Right atrium auricular region (tissue), 2 donors: ENCODE data around the gene PDE8B. TPM values are rescaled to one million over a fixed set of nuclear protein-coding genes. Genes with fewer than 3 reads are reported as not detected.

Source experiments
- DNase-seq: peaks from one replicate; pipeline ENCODE4 v3.0.0-alpha.2; 2019; ENCODE audit warnings: low spot score
- H3K27ac ChIP-seq, 2 donors: fragments of 200-600 bp; sonication (generic); 1 replicate in 1 of 2; 2 replicates in 1 of 2; pipeline ENCODE4 v1.5.1; 2016 to 2019
- H3K27me3 ChIP-seq, 2 donors: fragments of 200-600 bp; sonication (generic); one replicate each; pipeline versions ENCODE4 v1.5.1 to v1.6.0; 2017 to 2019
- H3K36me3 ChIP-seq: fragments of 200-600 bp; sonication (generic); one replicate; pipeline ENCODE4 v1.5.1; 2016
- H3K4me1 ChIP-seq, 2 donors: fragments of 200-600 bp; sonication (generic); one replicate each; pipeline versions ENCODE4 v1.5.1 to v1.6.0; 2017 to 2019
- H3K4me3 ChIP-seq, 2 donors: fragments of 200-600 bp; sonication (generic); 1 replicate in 1 of 2; 2 replicates in 1 of 2; pipeline ENCODE4 v1.5.1; 2017 to 2019; ENCODE audit warnings: mild to moderate bottlenecking in 1 of 2, moderate library complexity in 1 of 2
- H3K9me3 ChIP-seq, 2 donors: fragments of 200-600 bp; sonication (generic); one replicate each; pipeline ENCODE4 v1.5.1; 2019
- total RNA-seq, 2 donors: library from RNA; depleted of rRNA; stranded (reverse); fragments of >200 nt; gene quantifications; one replicate each; pipeline ENCODE4 v1.1.0, GENCODE V29; 2016
- TF ChIP-seq, protein P1 (sequence below), 2 donors: fragments of 200-600 bp; sonication (generic); IDR thresholded peaks; one replicate each; pipeline ENCODE4 v1.5.1; 2019; ENCODE audit warnings: antibody characterized with exemption in 2 of 2

PDE8B gene
- total RNA-seq, 2 donors from 2014 or later: 22.2 to 64.5 TPM

DNA sequence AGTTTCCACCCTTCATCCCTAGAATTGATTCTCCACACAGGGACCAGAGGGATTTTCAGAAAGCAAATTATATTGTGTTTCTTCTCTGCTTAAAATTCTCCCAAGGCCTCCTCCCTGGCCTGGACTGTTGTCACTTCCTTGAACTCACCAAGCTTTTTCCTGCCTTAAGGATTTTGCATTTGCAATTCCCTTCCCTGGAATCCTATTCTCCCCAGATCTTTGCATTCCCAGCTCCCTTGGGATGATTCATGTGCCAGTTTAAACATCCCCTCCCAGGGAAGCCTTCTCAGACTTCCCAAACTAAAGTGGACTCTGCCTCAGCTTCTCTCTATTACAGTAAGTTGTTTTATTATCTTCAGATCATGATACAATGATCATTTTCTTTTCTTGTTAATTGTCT, 35.2 kb upstream of the PDE8B start:
- DNase-seq: no peak
- Histone ChIP-seq H3K4me3 (no peak overlapping the region), H3K9me3 (no peaks in the 10 kb centered on the region), H3K4me1 (peaks cover 0 to 12% of the 10 kb centered on the region in 2 donors), H3K27me3 (no peaks in the 10 kb centered on the region), H3K36me3 (no peaks in the 10 kb centered on the region), H3K27ac (peak overlapping the region in 1 of 2 donors; percentile 93)
- TF ChIP-seq, protein P1, sequence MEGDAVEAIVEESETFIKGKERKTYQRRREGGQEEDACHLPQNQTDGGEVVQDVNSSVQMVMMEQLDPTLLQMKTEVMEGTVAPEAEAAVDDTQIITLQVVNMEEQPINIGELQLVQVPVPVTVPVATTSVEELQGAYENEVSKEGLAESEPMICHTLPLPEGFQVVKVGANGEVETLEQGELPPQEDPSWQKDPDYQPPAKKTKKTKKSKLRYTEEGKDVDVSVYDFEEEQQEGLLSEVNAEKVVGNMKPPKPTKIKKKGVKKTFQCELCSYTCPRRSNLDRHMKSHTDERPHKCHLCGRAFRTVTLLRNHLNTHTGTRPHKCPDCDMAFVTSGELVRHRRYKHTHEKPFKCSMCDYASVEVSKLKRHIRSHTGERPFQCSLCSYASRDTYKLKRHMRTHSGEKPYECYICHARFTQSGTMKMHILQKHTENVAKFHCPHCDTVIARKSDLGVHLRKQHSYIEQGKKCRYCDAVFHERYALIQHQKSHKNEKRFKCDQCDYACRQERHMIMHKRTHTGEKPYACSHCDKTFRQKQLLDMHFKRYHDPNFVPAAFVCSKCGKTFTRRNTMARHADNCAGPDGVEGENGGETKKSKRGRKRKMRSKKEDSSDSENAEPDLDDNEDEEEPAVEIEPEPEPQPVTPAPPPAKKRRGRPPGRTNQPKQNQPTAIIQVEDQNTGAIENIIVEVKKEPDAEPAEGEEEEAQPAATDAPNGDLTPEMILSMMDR (IDR thresholded peaks at IDR 0.05): no peak

DNA sequence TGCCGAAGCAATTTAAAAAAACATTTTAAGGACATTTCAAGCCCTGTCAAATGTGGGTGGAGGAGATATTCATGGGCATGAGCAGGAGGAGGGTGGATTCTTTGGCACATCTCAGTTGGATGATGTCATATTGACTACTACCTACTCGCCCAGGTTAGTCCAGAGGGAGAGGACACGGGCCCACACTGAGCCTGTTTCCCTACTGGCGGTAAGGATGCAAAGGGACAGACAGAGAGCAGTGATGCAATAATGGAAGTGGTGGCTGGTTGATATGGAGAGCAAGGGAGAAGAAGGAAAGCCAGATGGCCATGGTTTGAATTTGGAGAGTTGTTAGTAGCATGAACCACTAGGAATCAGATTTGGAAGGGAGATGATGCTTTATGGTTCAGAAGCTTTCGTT, 34.1 kb upstream of the PDE8B start:
- Histone ChIP-seq H3K27ac (no peak overlapping the region), H3K4me1 (peaks cover 0 to 24% of the 10 kb centered on the region in 2 donors), H3K4me3 (no peak overlapping the region), H3K27me3 (no peaks in the 10 kb centered on the region), H3K9me3 (no peaks in the 10 kb centered on the region), H3K36me3 (no peaks in the 10 kb centered on the region)
- TF ChIP-seq, protein P1 (IDR thresholded peaks at IDR 0.05): no peak
- DNase-seq: no peak

DNA sequence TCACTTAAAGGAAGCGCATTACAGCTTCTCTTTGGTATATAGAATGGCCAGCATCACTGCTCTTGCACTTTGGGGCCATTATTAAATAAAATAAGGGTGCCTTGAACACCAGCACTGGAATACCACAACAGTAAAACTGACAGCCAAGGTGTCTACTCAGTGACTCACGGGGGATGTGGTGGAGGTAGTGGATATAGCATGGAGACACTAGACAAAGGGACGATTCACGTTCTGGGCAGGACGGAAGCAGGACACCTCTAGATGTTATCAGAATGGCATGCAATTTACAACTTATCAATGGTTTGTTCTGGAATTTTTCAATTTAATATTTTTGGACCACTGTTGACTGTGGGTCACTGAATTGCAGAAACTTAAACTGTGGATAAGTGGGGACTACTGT, 32.9 kb upstream of the PDE8B start:
- H3K4me1 ChIP-seq: peaks cover 0 to 33% of the 10 kb centered on the region in 2 donors
- no peak overlapping the region for H3K27ac ChIP-seq
- DNase-seq: no peak
- H3K36me3 ChIP-seq: no peaks in the 10 kb centered on the region
- H3K9me3 ChIP-seq: no peaks in the 10 kb centered on the region
- TF ChIP-seq, protein P1 (IDR thresholded peaks at IDR 0.05): no peak
- H3K4me3 ChIP-seq: no peak overlapping the region
- no peaks in the 10 kb centered on the region for H3K27me3 ChIP-seq

DNA sequence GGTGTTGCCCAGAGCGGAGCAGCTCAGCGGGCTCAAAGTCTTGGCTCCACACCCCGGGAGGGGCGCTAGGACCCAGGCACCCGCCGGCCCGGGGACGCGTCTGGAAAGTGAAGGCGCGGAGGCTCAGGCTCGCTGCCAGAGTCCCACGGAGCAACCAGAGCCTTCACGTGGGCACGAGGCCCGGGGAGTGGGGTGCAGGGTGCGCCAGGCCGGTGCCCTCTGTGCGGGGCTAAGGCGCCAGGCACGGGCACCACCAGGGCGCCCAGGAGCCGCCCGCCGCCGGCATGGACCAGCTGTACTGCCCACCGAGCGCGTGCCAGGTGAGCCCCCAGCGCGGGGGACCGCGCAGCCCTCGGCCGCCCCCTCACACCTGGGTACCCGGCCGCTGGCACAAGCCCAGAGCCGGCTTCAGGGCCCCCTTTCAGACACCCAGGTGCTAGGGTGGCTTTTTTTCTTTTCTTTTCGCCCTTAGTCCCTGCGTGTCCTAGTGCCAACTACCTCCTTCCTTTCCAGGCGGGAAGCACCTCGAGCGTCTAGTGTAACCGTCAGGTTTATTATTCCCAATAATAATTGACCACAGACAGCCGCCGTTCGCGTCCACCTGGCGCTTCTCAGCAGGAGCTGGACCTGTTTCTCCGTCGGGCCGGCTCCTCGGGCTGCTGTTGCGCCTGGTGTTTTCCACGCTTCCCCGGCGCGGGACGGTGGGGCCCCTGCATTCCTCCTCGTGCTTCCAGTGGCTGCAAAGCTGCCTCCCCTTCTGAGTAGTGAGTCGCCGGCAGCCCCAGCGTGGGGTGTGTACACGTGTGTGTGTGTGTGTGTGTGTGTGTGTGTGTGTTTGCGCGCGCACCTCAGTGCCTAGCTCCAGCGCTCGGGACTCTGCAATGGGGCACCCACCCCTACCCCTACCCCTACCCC, 30.1 kb upstream of the PDE8B start:
- Histone ChIP-seq H3K36me3 (no peaks in the 10 kb centered on the region), H3K4me1 (peaks cover 0 to 27% of the 10 kb centered on the region in 2 donors), H3K4me3 (peak overlapping the region; percentile 55 to 56), H3K27me3 (no peaks in the 10 kb centered on the region), H3K27ac (peak overlapping the region; percentile 54 to 81), H3K9me3 (no peaks in the 10 kb centered on the region)
- TF ChIP-seq, protein P1 (IDR thresholded peaks at IDR 0.05): no peak
- DNase-seq: no peak

DNA sequence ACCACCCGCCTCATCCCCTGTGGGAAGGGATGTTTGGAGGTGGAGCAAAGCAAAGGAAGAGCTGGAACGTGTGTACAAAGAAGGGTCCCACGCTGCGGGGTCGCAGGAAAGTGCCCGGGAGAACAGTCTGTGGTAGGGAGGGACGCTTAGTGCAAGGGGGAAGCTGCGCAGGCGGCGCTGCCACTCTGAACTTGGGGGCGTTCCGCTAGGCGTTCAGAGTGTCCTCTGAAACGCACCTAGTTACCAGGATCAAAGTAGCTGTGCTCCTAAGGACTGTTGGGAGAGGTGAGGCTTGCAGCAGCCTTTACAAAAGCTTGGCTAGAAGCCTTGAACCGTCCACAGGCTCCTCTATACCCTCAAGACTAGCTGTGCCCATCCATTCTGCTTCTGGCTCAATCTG, 29.3 kb upstream of the PDE8B start:
- Histone ChIP-seq H3K4me1 (peaks cover 0 to 27% of the 10 kb centered on the region in 2 donors), H3K27me3 (no peaks in the 10 kb centered on the region), H3K4me3 (peak overlapping the region; percentile 55 to 56), H3K36me3 (no peaks in the 10 kb centered on the region), H3K27ac (peak overlapping the region; percentile 54 to 81), H3K9me3 (no peaks in the 10 kb centered on the region)
- TF ChIP-seq, protein P1 (IDR thresholded peaks at IDR 0.05): no peak
- DNase-seq: no peak
